NT2/D1 (cell line): Measurements from ENCODE around the gene WNT10A.
"Not testable (repeated sequence)": the region's sequence is repeated elsewhere in the genome, so short reads cannot be mapped to it uniquely, and the experiment has no call there.

Experiments used
- YY1 ChIP-seq: IDR thresholded peaks from 2 replicates; pipeline ENCODE4 v1.6.1; 2011; ENCODE audit not compliant: insufficient read length, insufficient read depth
- ZNF274 ChIP-seq: IDR thresholded peaks from 2 replicates; pipeline ENCODE4 v1.6.1; 2011; ENCODE audit warnings: mild to moderate bottlenecking, low read depth, low read length

DNA sequence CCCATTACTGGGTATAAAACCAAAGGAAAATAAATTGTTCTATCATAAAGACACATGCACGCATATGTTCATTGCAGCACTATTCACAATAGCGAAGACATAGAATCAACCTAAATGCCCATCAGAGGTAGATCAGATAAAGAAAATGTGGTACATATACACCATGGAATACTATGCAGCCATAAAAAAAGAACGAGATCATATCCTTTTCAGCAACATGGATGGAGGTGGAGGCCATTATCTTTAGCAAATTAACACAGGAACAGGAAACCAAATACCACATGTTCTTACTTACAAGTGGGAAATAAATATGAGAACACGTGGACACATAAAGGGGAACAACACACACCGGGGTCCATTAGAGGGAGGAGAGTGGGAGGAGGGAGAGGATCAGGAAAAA is 36.3 kb upstream of the WNT10A start:
- not testable (repeated sequence) for TF ChIP-seq ZNF274, YY1
